ENCODE data around the gene AHRR.

The AHRR gene

DNA sequence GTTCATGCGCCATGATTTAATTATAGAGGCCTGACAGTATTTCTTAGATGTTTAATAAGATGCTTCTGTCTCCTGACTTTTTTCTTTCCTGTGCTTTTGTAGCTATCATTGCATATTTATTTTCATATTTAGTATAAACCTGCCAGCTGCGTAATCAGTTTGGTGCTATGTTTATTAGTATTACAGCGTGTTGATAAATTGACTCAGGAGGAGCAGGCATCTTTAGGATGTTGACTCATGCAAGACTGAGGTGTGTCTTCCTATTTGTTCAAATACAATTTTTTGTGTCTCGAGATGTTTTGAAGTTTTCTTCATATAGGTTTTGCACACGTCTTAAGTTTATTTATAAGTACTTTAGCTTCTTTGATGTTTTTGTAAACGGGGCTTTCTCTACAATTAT is 85.5 kb downstream of the AHRR start:
- TF ChIP-seq ZBTB7A (IDR thresholded peaks at IDR 0.05; ENCODE audit: low read depth) (no peak), FOXM1 (IDR thresholded peaks at IDR 0.05; ENCODE audit: borderline replicate concordance, low read depth) (no peak), TAF1 (IDR thresholded peaks at IDR 0.05; ENCODE audit: low read depth) (no peak), CREB1 (IDR thresholded peaks at IDR 0.05; ENCODE audit: low read depth) (no peak), RAD21 (IDR thresholded peaks at IDR 0.05; ENCODE audit: low read depth) (no peak), TEAD4 (IDR thresholded peaks at IDR 0.05) (no peak), NFIC (IDR thresholded peaks at IDR 0.05) (no peak), TCF12 (IDR thresholded peaks at IDR 0.05; ENCODE audit: low read depth) (no peak)
- TF ChIP-seq, protein P1, sequence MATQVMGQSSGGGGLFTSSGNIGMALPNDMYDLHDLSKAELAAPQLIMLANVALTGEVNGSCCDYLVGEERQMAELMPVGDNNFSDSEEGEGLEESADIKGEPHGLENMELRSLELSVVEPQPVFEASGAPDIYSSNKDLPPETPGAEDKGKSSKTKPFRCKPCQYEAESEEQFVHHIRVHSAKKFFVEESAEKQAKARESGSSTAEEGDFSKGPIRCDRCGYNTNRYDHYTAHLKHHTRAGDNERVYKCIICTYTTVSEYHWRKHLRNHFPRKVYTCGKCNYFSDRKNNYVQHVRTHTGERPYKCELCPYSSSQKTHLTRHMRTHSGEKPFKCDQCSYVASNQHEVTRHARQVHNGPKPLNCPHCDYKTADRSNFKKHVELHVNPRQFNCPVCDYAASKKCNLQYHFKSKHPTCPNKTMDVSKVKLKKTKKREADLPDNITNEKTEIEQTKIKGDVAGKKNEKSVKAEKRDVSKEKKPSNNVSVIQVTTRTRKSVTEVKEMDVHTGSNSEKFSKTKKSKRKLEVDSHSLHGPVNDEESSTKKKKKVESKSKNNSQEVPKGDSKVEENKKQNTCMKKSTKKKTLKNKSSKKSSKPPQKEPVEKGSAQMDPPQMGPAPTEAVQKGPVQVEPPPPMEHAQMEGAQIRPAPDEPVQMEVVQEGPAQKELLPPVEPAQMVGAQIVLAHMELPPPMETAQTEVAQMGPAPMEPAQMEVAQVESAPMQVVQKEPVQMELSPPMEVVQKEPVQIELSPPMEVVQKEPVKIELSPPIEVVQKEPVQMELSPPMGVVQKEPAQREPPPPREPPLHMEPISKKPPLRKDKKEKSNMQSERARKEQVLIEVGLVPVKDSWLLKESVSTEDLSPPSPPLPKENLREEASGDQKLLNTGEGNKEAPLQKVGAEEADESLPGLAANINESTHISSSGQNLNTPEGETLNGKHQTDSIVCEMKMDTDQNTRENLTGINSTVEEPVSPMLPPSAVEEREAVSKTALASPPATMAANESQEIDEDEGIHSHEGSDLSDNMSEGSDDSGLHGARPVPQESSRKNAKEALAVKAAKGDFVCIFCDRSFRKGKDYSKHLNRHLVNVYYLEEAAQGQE (IDR thresholded peaks at IDR 0.05; ENCODE audit: low read depth): no peak

DNA sequence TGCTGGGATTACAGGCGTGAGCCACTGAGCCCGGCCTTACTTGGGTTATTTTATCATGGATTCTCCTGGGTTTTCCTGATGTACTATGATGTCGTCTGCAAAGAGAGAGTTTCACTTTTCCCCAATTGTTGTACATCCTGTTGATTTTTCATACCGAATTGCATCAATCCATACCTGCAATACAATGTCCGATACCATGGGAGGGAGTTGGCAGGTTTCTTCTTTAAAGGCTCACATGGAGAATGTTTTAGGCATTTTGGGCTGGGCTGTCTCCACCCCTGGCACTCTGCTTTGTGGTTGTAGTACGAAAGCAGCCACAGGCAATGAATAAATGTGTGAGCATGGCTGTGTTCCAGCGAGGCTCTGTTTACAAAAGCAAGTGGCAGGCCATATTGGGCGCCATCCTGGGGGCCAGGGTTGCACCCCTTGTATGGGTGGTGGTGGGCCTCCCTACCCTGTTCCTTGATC is 86.3 kb downstream of the AHRR start:
- TF ChIP-seq EGR1 (IDR thresholded peaks at IDR 0.05) (no peak), TCF12 (IDR thresholded peaks at IDR 0.05; ENCODE audit: low read depth) (no peak), YY1 (IDR thresholded peaks at IDR 0.05; ENCODE audit: low read depth) (no peak), CEBPB (IDR thresholded peaks at IDR 0.05) (no peak), ZBTB7A (IDR thresholded peaks at IDR 0.05; ENCODE audit: low read depth) (no peak), NFIC (IDR thresholded peaks at IDR 0.05) (no peak), MAX (IDR thresholded peaks at IDR 0.05) (no peak), RAD21 (IDR thresholded peaks at IDR 0.05; ENCODE audit: low read depth) (no peak), EP300 (IDR thresholded peaks at IDR 0.05; ENCODE audit: borderline replicate concordance) (no peak), FOXM1 (IDR thresholded peaks at IDR 0.05; ENCODE audit: borderline replicate concordance, low read depth) (no peak), TEAD4 (IDR thresholded peaks at IDR 0.05) (no peak), CREB1 (IDR thresholded peaks at IDR 0.05; ENCODE audit: low read depth) (no peak), TAF1 (IDR thresholded peaks at IDR 0.05; ENCODE audit: low read depth) (no peak)
- TF ChIP-seq, protein P1 (IDR thresholded peaks at IDR 0.05; ENCODE audit: low read depth): no peak
- TF ChIP-seq, protein P2, sequence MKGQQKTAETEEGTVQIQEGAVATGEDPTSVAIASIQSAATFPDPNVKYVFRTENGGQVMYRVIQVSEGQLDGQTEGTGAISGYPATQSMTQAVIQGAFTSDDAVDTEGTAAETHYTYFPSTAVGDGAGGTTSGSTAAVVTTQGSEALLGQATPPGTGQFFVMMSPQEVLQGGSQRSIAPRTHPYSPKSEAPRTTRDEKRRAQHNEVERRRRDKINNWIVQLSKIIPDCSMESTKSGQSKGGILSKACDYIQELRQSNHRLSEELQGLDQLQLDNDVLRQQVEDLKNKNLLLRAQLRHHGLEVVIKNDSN (IDR thresholded peaks at IDR 0.05): no peak

- no peak for TF ChIP-seq ZBTB7A (IDR thresholded peaks at IDR 0.05; ENCODE audit: low read depth)
- TF ChIP-seq, protein P2 (IDR thresholded peaks at IDR 0.05): no peak
- TF ChIP-seq EGR1 (IDR thresholded peaks at IDR 0.05): no peak
- no peak for TF ChIP-seq CEBPB (IDR thresholded peaks at IDR 0.05)
- TF ChIP-seq RAD21 (IDR thresholded peaks at IDR 0.05; ENCODE audit: low read depth): no peak
- no peak for TF ChIP-seq CREB1 (IDR thresholded peaks at IDR 0.05; ENCODE audit: low read depth)
- TF ChIP-seq TAF1 (IDR thresholded peaks at IDR 0.05; ENCODE audit: low read depth): no peak
- TF ChIP-seq FOXM1 (IDR thresholded peaks at IDR 0.05; ENCODE audit: borderline replicate concordance, low read depth): no peak
- TF ChIP-seq TCF12 (IDR thresholded peaks at IDR 0.05; ENCODE audit: low read depth): no peak
- TF ChIP-seq EP300 (IDR thresholded peaks at IDR 0.05; ENCODE audit: borderline replicate concordance): no peak
- no peak for TF ChIP-seq NFIC (IDR thresholded peaks at IDR 0.05)
- no peak for TF ChIP-seq MAX (IDR thresholded peaks at IDR 0.05)
- TF ChIP-seq, protein P1 (IDR thresholded peaks at IDR 0.05; ENCODE audit: low read depth): no peak
- no peak for TF ChIP-seq YY1 (IDR thresholded peaks at IDR 0.05; ENCODE audit: low read depth)
- no peak for TF ChIP-seq TEAD4 (IDR thresholded peaks at IDR 0.05)
Observed at GRCh38 chr5:410911-411517, 89.5 kb downstream of the AHRR start.

GRCh38 chr5:411728-412127 is 90.2 kb downstream of the AHRR start:
- TF ChIP-seq TCF12 (IDR thresholded peaks at IDR 0.05; ENCODE audit: low read depth) (no peak), EP300 (IDR thresholded peaks at IDR 0.05; ENCODE audit: borderline replicate concordance) (no peak), NFIC (IDR thresholded peaks at IDR 0.05) (no peak), YY1 (IDR thresholded peaks at IDR 0.05; ENCODE audit: low read depth) (no peak), EGR1 (IDR thresholded peaks at IDR 0.05) (no peak), TEAD4 (IDR thresholded peaks at IDR 0.05) (no peak), RAD21 (IDR thresholded peaks at IDR 0.05; ENCODE audit: low read depth) (no peak), CREB1 (IDR thresholded peaks at IDR 0.05; ENCODE audit: low read depth) (no peak), ZBTB7A (IDR thresholded peaks at IDR 0.05; ENCODE audit: low read depth) (no peak), TAF1 (IDR thresholded peaks at IDR 0.05; ENCODE audit: low read depth) (no peak)
- TF ChIP-seq, protein P2 (IDR thresholded peaks at IDR 0.05): no peak
